Measurements from ENCODE around the gene CIDEC.

CIDEC gene

DNA sequence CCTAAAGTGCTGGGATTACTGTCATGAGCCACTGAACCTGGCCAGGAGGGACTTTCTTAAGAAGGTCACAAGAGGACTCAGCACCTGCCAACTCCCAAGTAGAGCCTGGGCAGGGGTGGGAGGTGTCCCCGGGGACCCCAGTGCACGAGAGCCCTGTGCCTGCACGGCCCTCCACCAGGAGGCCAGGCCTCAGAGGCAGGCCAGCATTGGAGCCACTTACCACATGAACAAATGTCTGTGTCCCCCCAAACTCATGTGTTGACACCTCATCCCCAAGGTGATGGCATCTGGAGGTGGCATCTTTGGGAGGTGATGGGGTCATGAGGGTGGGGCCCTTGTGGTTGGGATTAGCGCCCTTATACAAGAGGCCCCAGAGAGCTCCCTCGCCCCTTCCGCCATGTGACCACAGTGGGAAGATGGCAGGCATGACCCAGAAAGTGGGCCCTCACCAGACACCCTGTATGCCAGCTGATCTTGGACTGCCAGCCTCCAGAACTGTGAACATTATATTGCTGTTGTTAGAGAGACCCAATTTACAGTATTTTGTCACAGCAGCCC, 33.0 kb downstream of the CIDEC start:
- H3K4me3 ChIP-seq = no peak overlapping the region
- no peak for TF ChIP-seq EZH2 (IDR thresholded peaks at IDR 0.05)
- no peak for TF ChIP-seq POLR2AphosphoS5 (IDR thresholded peaks at IDR 0.05; ENCODE audit: borderline replicate concordance, low read depth, low read length)
- no peak for TF ChIP-seq FOXP2 (optimal IDR thresholded peaks at IDR 0.05; ENCODE audit: control extremely low read depth, extremely low read length, insufficient read depth)
- H3K36me3 ChIP-seq (ENCODE audit: insufficient read depth, low read length) = no peaks in the 10 kb centered on the region; the same call in 1 of the 2 replicates
- H3K9me3 ChIP-seq (ENCODE audit: low read depth, low read length) = no peaks in the 10 kb centered on the region
- H3K27ac ChIP-seq = no peak overlapping the region
- no peak overlapping the region for H3K9ac ChIP-seq (ENCODE audit: insufficient read length)
- DNase-seq (ENCODE audit: low read depth, low spot score) = no peak

DNA sequence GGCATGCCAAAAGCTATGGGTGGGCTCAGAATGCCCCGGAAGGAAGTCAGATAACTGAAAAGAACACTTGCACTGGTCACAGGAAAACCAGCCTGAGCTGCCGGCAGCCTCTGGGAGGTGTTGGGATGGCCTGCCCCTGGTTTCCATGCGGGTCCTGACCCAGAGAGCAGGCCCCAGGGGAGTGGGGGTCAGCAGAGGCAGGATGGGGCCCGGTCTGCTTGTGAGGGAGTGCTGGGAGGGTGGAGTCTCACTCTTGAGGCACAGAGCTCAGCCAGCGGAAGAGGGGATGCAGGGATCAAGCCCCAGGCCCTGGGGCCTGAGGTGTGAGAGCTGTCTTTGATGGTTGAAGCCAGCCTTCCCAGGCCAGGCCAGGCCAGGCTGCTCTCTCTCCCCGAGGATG, 33.8 kb downstream of the CIDEC start:
- Histone ChIP-seq H3K9me3 (ENCODE audit: low read depth, low read length) (no peaks in the 10 kb centered on the region), H3K9ac (ENCODE audit: insufficient read length) (no peak overlapping the region), H3K36me3 (ENCODE audit: insufficient read depth, low read length) (no peaks in the 10 kb centered on the region; the same call in 1 of the 2 replicates), H3K27ac (no peak overlapping the region), H3K4me3 (no peak overlapping the region)
- no peak for DNase-seq (ENCODE audit: low read depth, low spot score)
- TF ChIP-seq FOXP2 (optimal IDR thresholded peaks at IDR 0.05; ENCODE audit: control extremely low read depth, extremely low read length, insufficient read depth) = no peak
- no peak for TF ChIP-seq POLR2AphosphoS5 (IDR thresholded peaks at IDR 0.05; ENCODE audit: borderline replicate concordance, low read depth, low read length)
- TF ChIP-seq EZH2 (IDR thresholded peaks at IDR 0.05) = no peak

DNA sequence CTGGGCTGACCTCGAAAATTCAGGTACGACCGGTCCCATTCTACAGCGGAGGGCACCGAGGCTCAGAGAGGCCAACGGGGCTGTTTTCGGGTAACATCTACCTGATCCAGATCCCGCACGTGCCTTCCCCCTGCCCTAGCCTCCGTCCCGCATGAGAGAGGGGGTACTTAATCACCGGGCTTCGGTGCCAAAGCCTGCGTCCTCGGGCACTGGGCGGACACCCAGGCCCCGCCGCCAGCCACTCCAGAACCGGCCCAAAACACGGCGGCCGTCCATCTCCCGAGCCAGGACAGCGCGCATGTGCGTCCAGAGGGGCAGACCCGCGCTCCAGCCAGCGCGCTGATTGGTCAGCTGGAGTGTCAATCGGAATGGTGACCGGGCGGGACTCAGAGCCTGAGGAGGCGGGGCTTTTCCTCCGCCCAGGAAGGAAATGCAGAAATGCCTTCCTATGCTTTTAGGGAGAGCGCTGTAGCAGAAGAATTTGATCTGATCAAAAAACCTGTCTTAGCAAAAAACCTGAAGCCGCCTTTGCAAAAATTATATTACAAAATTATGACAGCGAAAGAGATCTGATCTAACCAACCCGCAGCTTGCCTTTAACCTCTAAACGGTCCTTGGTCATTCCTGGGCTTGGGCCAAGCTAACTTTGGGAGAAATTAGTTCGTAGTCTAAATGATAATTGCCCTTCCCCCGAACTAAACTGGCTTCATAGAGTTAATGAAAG, 36.2 kb downstream of the CIDEC start, which contains the start of gene RPUSD3:
TSS of gene RPUSD3 (minus strand) at position 294 of the 724 bp plus-strand sequence. CDS start at position 276, 18 bp downstream.
- Histone ChIP-seq H3K4me3 (peak within 1 kb of the TSS; percentile 86), H3K9me3 (ENCODE audit: low read depth, low read length) (no peaks in the 10 kb centered on the region), H3K36me3 (ENCODE audit: insufficient read depth, low read length) (no peaks in the 10 kb centered on the region; the same call in 1 of the 2 replicates), H3K9ac (ENCODE audit: insufficient read length) (peak within 1 kb of the TSS; percentile 78), H3K27ac (peak within 1 kb of the TSS; percentile 42; the same call in 1 of the 2 replicates)
- peak; percentile 94 for TF ChIP-seq POLR2AphosphoS5 (IDR thresholded peaks at IDR 0.05; ENCODE audit: borderline replicate concordance, low read depth, low read length)
- no peak for TF ChIP-seq EZH2 (IDR thresholded peaks at IDR 0.05)
- peak; percentile 66 for DNase-seq (ENCODE audit: low read depth, low spot score)

DNA sequence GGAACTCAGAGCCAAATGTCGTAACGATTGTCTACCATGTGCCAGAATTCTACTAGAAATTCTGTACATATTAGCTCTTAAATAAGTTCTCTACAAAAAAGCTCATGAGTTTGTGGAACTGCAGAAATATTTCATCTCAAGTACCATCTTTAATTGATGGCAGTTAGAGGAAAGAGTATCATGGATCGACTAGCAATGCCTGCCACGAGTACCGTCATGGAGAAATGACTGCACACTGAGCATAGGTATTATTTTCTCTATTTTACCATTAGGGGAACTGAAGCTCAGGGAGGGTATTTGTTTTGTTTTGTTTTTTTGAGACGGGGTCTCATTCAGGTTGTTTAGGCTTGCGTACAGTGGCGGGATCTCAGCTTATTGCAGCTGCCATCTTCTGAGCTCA, 39.0 kb downstream of the CIDEC start:
- TF ChIP-seq POLR2AphosphoS5 (IDR thresholded peaks at IDR 0.05; ENCODE audit: borderline replicate concordance, low read depth, low read length) = no peak
- no peak for TF ChIP-seq EZH2 (IDR thresholded peaks at IDR 0.05)
- TF ChIP-seq FOXP2 (optimal IDR thresholded peaks at IDR 0.05; ENCODE audit: control extremely low read depth, extremely low read length, insufficient read depth) = no peak
- Histone ChIP-seq H3K9me3 (ENCODE audit: low read depth, low read length) (no peaks in the 10 kb centered on the region), H3K36me3 (ENCODE audit: insufficient read depth, low read length) (no peaks in the 10 kb centered on the region; the same call in 1 of the 2 replicates)

DNA sequence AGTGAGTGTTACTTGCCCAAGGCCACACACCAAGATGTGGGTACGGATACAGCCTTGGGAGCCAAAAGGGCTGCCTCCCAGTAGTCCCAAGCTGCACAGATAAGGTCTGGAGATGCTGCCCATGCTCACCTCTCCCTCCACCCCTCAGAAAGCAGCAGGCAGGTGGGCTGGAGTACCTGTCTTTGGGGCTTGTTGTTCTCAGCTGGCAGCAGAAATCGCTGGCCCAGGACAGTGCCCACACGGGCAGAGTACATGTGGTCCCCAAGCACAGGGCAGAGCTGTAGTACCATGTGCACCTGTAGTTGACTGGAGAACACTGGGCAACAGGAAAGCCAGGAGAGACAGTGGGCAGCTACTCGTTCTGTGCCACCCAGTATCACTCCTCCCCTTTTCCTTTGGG, 41.2 kb downstream of the CIDEC start:
- Histone ChIP-seq H3K27ac (no peak overlapping the region), H3K9ac (ENCODE audit: insufficient read length) (no peak overlapping the region), H3K9me3 (ENCODE audit: low read depth, low read length) (no peaks in the 10 kb centered on the region), H3K36me3 (ENCODE audit: insufficient read depth, low read length) (no peaks in the 10 kb centered on the region; the same call in 1 of the 2 replicates), H3K4me3 (no peak overlapping the region)
- no peak for TF ChIP-seq FOXP2 (optimal IDR thresholded peaks at IDR 0.05; ENCODE audit: control extremely low read depth, extremely low read length, insufficient read depth)
- no peak for TF ChIP-seq EZH2 (IDR thresholded peaks at IDR 0.05)
- no peak for TF ChIP-seq POLR2AphosphoS5 (IDR thresholded peaks at IDR 0.05; ENCODE audit: borderline replicate concordance, low read depth, low read length)
- DNase-seq (ENCODE audit: low read depth, low spot score) = no peak

More for the DNA sequence above, 39.0 kb downstream of the CIDEC start:
- Histone ChIP-seq H3K4me3 (no peak overlapping the region), H3K9ac (ENCODE audit: insufficient read length) (no peak overlapping the region), H3K27ac (no peak overlapping the region)
- no peak for DNase-seq (ENCODE audit: low read depth, low spot score)

DNA sequence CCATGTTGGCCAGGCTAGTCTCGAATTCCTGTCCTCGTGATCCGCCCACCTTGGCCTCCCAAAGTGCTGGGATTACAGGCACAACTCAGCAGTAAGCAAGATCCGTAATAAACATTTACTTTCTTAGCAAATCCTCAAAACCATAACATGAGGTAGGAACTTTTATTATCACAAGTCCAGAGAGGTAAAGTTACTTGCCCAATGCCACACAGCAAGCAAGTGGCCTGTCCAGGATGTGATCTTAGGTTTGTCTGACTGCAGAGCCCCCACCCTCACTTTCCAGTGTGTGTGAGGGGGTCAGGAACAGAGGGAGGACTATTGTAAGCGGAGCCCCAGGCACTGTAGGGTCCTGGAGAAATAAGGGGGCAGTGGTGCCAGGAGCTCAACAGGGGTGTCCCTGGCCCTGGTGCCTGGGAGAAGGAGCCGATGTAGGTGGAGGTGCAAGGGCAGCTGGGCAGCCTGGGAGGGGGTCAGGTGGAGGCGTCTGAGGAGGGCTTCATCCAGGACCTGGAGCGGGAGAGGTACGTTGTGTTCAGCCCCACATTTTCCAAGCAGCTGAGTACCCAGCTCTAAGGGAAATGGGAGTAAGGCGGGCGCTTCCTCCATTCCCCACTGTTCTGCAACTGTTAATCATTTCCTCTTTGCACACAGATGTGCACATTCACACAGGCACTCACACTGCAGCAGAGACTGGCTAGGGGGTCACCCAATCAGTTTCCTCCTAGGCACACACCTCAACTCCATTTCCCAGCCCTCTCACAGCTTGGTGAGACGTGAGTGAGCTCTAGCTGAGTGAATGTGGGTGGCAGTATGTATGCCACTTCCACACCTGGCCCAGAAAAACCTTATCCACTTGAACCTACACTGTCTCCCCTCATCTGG, 42.1 kb downstream of the CIDEC start:
- Histone ChIP-seq H3K9me3 (ENCODE audit: low read depth, low read length) (no peaks in the 10 kb centered on the region), H3K36me3 (ENCODE audit: insufficient read depth, low read length) (no peaks in the 10 kb centered on the region; the same call in 1 of the 2 replicates), H3K27ac (no peak overlapping the region), H3K9ac (ENCODE audit: insufficient read length) (no peak overlapping the region), H3K4me3 (no peak overlapping the region)
- TF ChIP-seq POLR2AphosphoS5 (IDR thresholded peaks at IDR 0.05; ENCODE audit: borderline replicate concordance, low read depth, low read length) (no peak), EZH2 (IDR thresholded peaks at IDR 0.05) (no peak), FOXP2 (optimal IDR thresholded peaks at IDR 0.05; ENCODE audit: control extremely low read depth, extremely low read length, insufficient read depth) (no peak)
- no peak for DNase-seq (ENCODE audit: low read depth, low spot score)

DNA sequence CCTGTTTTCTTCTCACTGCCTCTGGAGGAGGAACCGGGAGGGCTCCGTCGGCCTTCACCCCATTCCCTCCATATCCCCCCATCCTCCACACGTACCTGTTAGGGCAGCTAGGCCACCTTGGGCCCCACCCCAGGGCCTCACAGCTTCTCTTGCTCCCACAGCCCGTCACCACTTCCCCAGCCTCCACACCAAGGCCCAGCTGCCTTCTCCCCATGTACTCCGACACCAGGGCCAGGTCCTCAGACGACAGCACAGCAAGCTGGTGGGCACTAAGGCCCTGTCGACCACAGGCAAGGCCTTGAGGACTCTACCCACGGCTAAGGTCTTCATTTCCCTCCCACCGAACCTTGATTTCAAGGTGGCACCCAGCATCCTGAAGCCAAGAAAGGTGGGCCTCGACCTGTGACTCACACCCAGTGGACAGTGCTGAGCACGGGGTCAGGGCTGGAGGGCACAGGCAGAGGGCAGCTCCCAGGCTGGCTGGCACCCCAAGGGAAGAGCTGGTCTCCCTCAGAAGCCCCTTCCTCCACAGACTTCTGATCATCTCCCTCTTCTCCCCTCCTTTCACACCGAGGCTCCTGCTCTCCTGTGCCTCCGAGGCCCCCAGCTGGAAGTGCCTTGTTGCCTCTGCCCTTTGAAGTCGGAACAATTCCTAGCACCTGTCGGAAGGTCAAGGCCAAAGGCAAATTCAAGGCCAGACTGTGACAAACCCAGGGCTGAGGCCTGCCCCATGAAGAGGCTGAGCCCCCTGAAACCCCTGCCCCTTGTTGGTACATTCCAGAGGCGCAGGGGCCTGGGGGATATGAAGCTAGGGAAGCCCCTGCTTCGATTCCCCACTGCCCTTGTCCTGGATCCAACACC, 45.3 kb downstream of the CIDEC start:
- TF ChIP-seq EZH2 (IDR thresholded peaks at IDR 0.05) (no peak), FOXP2 (optimal IDR thresholded peaks at IDR 0.05; ENCODE audit: control extremely low read depth, extremely low read length, insufficient read depth) (no peak), POLR2AphosphoS5 (IDR thresholded peaks at IDR 0.05; ENCODE audit: borderline replicate concordance, low read depth, low read length) (no peak)
- Histone ChIP-seq H3K9ac (ENCODE audit: insufficient read length) (no peak overlapping the region), H3K36me3 (ENCODE audit: insufficient read depth, low read length) (no peaks in the 10 kb centered on the region), H3K9me3 (ENCODE audit: low read depth, low read length) (no peaks in the 10 kb centered on the region), H3K4me3 (no peak overlapping the region), H3K27ac (no peak overlapping the region)
- DNase-seq (ENCODE audit: low read depth, low spot score) = no peak
